AG09319 (cell line): ENCODE data around the gene SLC6A2.
"Not testable (repeated sequence)": the region's sequence is repeated elsewhere in the genome, so short reads cannot be mapped to it uniquely, and the experiment has no call there.

Experiments used
- DNase-seq: peaks from one replicate; pipeline ENCODE4 v3.0.0-alpha.2; 2010; ENCODE audit warnings: low read depth; ENCODE audit errors: extremely low read depth
- TF ChIP-seq, protein P1 (sequence below): IDR thresholded peaks from 2 replicates; pipeline ENCODE4 v1.5.1; 2011; ENCODE audit warnings: low read depth, mild to moderate bottlenecking, inconsistent platforms, low read length, moderate library complexity

The SLC6A2 gene

GRCh38 chr16:55734665-55735064 lies 78.9 kb downstream of the SLC6A2 start:
- DNase-seq: no peak
- TF ChIP-seq, protein P1, sequence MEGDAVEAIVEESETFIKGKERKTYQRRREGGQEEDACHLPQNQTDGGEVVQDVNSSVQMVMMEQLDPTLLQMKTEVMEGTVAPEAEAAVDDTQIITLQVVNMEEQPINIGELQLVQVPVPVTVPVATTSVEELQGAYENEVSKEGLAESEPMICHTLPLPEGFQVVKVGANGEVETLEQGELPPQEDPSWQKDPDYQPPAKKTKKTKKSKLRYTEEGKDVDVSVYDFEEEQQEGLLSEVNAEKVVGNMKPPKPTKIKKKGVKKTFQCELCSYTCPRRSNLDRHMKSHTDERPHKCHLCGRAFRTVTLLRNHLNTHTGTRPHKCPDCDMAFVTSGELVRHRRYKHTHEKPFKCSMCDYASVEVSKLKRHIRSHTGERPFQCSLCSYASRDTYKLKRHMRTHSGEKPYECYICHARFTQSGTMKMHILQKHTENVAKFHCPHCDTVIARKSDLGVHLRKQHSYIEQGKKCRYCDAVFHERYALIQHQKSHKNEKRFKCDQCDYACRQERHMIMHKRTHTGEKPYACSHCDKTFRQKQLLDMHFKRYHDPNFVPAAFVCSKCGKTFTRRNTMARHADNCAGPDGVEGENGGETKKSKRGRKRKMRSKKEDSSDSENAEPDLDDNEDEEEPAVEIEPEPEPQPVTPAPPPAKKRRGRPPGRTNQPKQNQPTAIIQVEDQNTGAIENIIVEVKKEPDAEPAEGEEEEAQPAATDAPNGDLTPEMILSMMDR: no peak

DNA sequence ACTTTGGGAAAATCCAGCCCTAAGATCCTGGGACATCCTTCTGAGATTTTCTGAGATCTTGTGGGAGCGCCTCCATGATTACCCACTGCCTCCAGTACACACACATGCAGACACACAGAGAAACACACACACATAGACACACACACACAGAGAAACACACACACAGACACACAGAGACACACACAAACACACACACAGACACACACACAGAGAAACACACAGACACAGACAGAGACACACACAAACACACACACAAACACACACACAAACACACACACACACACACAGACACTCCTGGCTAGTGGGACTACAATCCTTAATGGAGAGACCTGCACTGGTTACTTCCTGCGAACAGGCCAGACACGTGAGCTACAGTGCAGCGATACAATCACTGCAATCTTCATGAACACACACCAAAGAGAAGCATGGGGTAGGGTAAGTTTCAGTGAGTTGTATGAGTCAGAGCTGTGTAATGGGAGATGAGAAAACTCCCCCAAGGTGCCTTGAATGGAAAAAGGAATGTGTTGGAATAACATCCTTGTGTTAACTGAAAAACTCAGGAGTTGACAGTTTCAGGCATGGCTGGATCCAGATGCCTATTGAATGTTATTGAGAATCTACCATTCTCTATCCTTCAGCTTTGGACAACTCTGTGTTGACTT lies 79.5 kb downstream of the SLC6A2 start:
- DNase-seq: no peak
- TF ChIP-seq, protein P1: no peak

DNA sequence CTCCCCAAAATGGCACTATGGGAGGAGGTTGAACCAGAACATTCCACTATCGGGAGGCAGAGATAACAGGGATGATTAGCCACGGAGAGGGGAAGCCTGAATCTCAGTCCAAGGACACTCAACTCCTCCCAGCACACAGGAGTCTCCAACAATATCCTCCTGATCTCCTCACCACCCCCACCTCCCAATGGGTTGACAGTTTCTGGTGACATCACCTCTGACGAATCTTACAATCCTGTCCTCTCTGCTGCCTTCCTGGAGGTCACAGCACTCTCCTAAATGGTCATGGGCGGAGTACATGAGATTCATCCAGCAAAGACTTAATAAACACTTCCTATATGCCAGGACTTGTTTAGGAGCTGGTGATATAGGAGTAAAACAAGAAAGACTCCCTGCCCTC lies 80.9 kb downstream of the SLC6A2 start:
- TF ChIP-seq, protein P1: no peak
- DNase-seq: no peak

GRCh38 chr16:55737318-55737717 lies 81.5 kb downstream of the SLC6A2 start:
- TF ChIP-seq, protein P1: no peak
- DNase-seq: no peak

GRCh38 chr16:55737966-55738365 lies 82.2 kb downstream of the SLC6A2 start:
- DNase-seq: no peak
- TF ChIP-seq, protein P1: no peak

GRCh38 chr16:55746081-55746480 lies 90.3 kb downstream of the SLC6A2 start:
- DNase-seq: no peak
- TF ChIP-seq, protein P1: no peak

- no peak for DNase-seq
- TF ChIP-seq, protein P1: no peak
These were observed 92.0 kb downstream of the SLC6A2 start for GRCh38 chr16:55747785-55748184.

GRCh38 chr16:55752465-55753144 lies 96.8 kb downstream of the SLC6A2 start:
- not testable (repeated sequence) for DNase-seq

GRCh38 chr16:55753145-55753631 lies 97.4 kb downstream of the SLC6A2 start:
- not testable (repeated sequence) for DNase-seq
